Stimulated activated CD8-positive, alpha-beta memory T cell treated with anti-CD3 and anti-CD28 coated beads, Interleukin-15, amount 100 ng/mL, for 1 hour (primary cell): ENCODE results near the gene ZNF335.
"Not testable (repeated sequence)": the region's sequence is repeated elsewhere in the genome, so short reads cannot be mapped to it uniquely, and the experiment has no call there.

Experiments
- DNase-seq: peaks from one replicate; pipeline ENCODE4 v3.0.0-alpha.2; 2020; ENCODE audit warnings: low read depth

ZNF335 gene

GRCh38 chr20:45969712-45970634 is 2.0 kb downstream of the ZNF335 start:
- no peak for DNase-seq

- no peak for DNase-seq
Observed at GRCh38 chr20:45968801-45969711, 2.9 kb downstream of the ZNF335 start.

GRCh38 chr20:45968081-45968671 is 3.8 kb downstream of the ZNF335 start:
- no peak for DNase-seq

GRCh38 chr20:45967551-45968080 is 4.4 kb downstream of the ZNF335 start:
- DNase-seq: no peak

- DNase-seq: no peak
Observed at GRCh38 chr20:45965169-45966002, 6.6 kb downstream of the ZNF335 start.

- no peak for DNase-seq
Observed at GRCh38 chr20:45964006-45964400, 8.0 kb downstream of the ZNF335 start.

GRCh38 chr20:45963059-45964005 is 8.7 kb downstream of the ZNF335 start:
- DNase-seq: no peak

GRCh38 chr20:45962031-45962755 is 9.8 kb downstream of the ZNF335 start:
- no peak for DNase-seq

GRCh38 chr20:45959956-45960630 is 11.9 kb downstream of the ZNF335 start:
- DNase-seq: no peak

- DNase-seq: no peak
Observed at GRCh38 chr20:45959126-45959525, 12.9 kb downstream of the ZNF335 start.

GRCh38 chr20:45958593-45958992 is 13.4 kb downstream of the ZNF335 start:
- DNase-seq: no peak

GRCh38 chr20:45957021-45957941 is 14.7 kb downstream of the ZNF335 start:
- DNase-seq: no peak

GRCh38 chr20:45956326-45956725 is 15.7 kb downstream of the ZNF335 start:
- not testable (repeated sequence) for DNase-seq

- no peak for DNase-seq
Observed at GRCh38 chr20:45953672-45954071, 18.3 kb downstream of the ZNF335 start.

GRCh38 chr20:45952861-45953260 is 19.1 kb downstream of the ZNF335 start:
- no peak for DNase-seq

- DNase-seq: no peak
Observed at GRCh38 chr20:45951925-45952834, 19.8 kb downstream of the ZNF335 start.

- no peak for DNase-seq
Observed at GRCh38 chr20:45950330-45950646, 21.7 kb downstream of the ZNF335 start.
